RKO (cell line): Measurements from ENCODE around the gene SCAMP1.
A peak's percentile ranks its signal among the peaks of the same experiment; 100 is the strongest.
"Not testable (repeated sequence)": the region's sequence is repeated elsewhere in the genome, so short reads cannot be mapped to it uniquely, and the experiment has no call there.

Source experiments
- DNase-seq: peaks from one replicate; pipeline ENCODE4 v3.0.0-alpha.2; 2016; ENCODE audit warnings: low spot score

Gene SCAMP1

DNA sequence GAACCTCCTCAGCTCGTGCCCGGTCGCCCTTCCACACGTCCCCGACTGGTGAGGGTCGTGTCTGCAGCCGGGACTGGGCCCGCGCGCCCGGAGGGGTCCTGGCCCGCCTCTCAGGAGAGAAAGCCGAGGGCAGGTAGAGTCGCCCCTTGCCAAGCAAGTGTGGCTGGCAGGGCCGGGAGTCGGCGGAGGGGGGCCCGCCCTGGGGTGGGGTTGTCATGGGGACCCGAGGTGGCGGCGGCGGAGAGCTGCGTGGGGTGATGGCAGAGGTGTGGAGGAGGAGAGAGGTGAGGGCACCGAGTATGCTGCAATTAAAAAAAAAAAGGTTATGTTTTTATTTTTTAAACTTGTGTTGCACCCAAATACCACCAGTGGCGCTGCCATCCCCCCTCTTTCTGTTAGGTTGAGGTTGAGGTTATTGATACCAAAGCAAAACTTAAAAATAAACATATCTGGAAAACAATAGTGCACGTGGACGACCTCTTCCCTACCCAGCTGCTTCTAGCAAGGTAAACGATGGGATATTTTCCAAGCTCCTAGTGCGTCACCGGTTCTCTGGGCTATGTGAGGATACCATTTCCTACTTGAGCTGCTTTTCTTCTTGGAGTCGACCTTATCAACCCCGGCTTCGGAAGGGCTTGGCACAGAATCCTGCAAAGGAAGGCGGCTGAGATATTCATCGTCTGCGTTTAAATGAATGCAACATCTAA, 660 bp downstream of the SCAMP1 start:
- DNase-seq: peak; percentile 74

DNA sequence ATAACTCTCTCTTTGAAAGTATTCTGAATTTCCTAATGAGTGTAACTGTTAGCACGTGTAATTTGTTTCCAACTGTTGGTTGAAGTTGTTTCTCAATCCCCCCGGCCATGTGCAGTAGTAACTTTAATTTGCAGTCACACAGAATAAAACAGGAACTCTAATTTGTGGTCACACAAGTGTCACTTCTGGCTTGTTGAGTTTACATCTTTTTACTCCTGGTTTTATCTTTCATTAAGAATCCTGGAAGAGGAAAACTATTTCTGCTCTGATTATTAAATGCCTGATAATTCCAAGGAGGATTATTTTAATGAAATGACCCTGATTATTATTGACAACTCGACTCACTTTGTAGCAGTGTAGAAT, 1.2 kb downstream of the SCAMP1 start:
- no peak for DNase-seq

DNA sequence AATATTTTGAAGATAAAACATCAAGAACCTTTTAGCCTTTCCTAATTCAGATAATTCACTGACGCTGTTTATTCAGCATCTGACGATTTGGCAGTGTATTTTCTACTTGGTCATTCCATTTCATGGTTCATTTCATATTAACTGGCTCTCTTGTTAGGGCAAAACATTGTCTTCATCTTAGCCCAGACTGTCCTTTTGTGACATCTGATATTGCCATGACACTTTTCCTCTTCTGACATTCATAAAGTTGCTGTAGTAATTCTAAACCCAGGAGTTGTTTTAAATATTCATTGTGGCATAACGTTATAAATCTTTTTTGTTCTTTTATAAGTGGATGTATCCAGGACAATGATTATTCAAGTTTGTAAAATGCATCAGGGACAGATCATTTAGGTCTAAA, 1.8 kb downstream of the SCAMP1 start:
- no peak for DNase-seq

DNA sequence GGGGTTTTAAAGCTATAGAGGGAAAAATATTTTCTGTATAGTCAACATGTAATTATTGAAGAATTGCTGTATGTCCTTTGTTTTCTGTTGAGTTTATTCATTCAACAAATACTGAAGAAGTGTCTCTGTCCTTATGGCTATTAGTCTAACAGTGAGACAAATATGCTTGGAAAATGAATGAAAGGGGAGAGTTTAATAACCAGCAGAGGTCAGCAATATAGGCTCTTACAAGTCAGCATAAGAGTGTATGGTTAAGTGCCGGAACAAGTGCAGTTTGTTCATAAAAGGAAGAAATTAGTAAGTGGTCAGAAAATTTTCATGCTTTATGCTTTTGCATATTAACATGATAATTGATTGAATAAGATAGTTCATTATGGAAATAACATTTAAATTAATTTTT, 3.6 kb downstream of the SCAMP1 start:
- peak; percentile 37 for DNase-seq

DNA sequence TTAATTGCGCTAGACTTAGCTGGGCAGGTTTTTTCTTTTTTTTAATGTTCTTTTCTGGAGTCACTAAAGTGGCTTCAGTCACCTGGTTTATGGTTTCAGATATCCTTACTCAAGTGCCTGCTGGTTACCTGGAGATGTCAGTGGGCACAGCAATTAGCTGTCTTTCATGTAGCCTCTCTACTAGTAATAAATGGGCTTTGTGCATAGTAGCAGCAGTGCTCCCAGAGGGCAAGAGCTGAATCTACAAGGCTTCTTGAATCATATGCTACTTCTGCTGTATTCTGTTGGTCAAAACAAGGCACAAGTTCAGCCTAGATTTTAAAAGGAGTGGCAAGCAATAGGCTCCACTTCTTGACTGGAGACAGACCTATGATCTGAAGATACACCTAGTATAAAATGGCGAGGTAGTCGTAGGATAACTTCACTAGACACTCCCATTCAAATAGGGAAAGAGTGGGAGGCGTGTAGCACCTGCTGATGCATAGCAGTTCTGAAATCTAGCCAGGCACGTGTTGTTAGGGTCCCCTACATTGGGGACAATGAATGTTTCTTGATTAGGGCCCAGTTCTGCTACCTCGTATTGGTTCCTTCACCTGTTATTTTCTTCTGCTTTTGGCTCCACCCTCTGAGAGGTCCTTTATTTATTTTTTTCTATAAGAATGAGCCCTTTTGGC, 7.0 kb downstream of the SCAMP1 start:
- DNase-seq: peak; percentile 57

DNA sequence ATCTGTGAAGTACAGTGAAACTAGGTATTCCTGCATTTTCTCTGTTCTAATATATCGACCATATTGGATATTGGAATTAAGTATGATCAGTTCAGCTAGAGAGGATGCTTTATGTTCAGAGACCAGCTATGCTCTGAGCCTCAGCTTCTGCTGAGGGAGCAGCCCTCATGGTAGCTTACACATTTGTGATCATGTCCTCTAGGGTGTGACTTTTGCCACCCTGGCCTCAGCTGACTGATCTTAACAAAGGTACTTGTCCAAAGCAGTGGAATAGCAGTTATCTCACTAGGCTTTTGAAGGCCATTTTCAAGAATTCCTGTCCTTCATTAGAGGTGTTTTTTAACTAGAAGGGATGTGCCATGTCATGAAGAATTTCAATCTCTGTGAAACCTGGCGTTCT, 9.3 kb downstream of the SCAMP1 start:
- DNase-seq: no peak

DNA sequence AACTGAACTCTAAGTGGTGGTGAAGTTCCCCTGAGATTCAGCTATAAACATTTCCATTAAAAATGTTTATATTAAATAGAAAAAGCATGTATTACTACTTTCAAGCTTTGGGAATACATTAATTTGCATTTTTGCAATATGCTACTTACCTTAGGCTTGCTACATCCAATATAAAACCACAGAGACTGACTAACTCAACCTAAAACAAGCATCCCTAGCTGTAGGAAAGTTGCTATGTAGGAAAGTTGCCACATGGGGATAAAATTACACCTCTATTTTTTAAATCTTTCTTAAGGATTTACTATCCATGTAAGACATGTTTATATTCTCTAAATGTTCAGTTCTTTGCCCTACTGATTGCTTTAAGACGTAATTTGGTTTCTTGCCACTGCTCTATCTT, 12.8 kb downstream of the SCAMP1 start:
- no peak for DNase-seq

DNA sequence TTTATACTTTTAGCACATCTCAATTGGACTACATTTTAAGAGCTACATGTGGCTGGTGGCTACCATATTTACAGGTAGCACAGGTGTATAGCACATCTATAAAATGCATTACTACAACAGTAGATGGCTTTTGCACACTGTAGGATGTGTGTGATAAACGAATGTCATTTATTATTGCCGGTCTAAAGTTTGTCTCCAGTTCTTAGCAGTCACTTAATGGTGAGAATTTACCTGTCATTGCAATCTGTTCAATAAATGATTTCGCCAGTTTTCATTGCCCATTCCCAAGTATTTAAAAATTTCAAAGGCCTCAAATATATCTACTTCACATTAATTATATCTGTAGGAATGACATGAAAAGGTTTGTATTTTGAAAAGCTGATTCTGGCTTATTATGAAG, 15.9 kb downstream of the SCAMP1 start:
- no peak for DNase-seq

DNA sequence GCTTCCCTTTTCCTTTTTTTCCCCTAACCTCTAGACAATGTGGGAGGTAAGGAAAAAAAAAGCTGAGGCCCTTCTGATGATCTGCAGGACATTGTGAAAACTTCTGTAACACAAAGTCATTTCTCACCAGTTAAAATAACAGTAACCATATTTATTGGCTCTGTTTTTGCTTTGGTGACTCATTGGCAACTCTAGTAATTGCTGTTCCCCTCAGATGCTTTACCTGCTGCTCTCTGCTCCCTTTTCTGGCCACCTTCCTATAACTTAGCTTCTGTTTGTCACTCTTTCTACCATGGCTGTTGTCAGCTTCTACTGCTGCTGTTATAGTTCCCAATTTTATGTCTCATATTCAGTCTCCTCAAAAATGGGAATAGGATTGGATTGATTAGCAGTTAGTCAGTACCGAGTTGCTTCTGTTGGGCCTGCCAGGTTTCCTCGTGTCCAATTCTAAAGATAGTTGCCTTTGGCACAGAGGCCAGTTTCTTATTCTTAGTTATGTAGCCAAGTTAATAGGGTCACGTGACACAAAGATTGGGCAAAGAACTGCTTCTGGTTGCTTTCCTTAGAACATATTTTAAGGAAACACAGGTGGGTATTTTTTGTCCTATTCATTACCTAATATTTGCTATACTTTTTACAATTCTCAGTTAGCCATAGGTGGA, 16.8 kb downstream of the SCAMP1 start:
- no peak for DNase-seq

DNA sequence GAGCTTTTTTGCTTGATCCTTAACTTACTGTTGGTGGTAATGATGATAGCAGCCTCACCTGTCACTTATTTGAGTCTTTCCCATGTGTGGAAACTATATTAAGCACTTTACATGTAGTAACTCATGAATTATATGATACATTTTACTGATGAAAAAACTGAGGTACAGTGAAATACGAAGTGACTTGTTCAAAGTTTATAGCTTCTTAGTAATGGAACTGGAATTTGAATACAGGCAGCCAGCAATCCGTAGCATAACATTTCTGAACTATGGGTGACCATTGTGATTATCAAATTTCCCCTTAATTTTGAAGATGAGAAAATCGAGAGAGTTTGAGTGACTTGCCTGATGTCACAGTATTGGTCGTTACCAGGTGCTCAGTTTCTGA, 17.3 kb downstream of the SCAMP1 start:
- no peak for DNase-seq

DNA sequence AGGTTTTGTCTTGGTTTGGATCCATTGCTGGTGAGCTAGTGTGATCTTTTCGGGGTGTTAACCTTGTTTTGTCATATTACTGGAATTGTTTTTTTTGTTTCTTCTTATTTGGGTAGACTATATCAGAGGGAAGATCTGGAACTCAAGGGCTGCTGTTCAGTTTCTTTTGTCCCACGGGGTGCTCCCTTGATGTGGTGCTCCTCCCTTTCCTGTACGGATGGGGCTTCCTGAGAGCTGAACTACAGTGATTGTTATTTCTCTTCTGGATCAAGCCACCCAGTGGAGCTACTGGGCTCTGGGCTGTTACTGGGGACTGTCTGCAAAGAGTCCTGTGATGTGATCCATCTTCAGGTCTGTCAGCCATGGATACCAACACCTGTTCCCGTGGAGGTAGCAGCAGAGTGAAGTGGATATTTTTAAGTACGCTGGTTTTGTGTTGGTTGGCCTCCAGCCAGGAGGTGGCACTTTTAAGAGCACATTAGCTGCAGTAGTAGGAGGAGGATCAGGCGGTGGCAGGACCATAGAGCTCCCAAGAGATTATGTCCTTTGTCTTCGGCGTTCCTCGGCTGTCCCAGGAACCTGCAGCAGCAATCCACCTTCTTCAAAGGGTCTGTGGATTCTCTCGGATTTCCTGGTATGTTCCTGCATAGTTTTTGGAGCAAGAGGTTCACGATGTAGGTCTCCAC, 27.2 kb downstream of the SCAMP1 start:
- DNase-seq: no peak

DNA sequence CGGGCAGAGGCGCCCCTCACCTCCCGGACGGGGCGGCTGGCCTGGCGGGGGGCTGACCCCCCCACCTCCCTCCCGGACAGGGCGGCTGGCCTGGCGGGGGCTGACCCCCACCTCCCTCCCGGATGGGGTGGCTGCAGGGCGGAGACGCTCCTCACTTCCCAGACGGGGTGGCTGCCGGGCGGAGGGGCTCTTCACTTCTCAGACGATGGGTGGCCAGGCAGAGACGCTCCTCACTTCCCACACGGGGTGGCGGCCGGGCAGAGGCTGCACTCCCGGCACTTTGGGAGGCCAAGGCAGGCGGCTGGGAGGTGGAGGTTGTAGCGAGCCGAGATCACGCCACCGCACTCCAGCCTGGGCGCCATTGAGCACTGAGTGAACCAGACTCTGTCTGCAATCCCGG, 30.9 kb downstream of the SCAMP1 start:
- DNase-seq: not testable (repeated sequence)

DNA sequence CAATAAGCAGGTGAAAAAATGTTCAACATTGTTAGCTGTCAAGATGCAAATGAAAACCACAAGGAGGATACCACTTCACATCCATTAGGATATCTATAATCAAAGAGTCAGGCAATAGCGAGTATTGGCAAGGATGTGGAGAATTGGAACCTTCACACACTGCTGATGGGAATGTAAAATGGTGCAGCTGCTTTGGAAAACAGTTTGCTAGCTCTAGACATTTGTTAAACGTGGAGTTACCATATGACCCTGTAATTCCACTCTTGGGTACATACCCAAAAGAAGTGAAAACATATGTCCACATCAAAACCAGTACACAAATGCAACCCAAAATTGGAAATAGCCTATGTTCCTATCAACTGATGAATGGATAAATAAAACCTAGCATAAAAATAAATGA, 37.4 kb downstream of the SCAMP1 start:
- no peak for DNase-seq

DNA sequence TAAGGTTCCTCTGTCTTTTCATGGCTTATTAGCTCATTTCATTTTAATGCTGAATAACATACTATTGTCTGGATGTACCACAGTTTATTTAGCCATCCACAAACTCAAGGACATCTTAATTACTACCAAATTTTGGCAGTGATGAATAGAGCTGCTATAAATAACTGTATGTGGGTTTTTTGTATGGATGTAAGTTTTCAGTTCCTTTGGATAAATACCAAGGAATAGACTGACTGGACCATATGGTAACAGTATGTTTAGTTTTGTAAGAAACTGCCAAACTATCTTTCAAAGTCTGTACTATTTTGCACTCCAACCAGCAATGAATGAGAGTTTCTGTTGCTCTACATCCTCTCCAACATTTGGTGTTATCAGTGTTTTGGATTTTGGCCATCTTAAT, 38.7 kb downstream of the SCAMP1 start:
- no peak for DNase-seq

DNA sequence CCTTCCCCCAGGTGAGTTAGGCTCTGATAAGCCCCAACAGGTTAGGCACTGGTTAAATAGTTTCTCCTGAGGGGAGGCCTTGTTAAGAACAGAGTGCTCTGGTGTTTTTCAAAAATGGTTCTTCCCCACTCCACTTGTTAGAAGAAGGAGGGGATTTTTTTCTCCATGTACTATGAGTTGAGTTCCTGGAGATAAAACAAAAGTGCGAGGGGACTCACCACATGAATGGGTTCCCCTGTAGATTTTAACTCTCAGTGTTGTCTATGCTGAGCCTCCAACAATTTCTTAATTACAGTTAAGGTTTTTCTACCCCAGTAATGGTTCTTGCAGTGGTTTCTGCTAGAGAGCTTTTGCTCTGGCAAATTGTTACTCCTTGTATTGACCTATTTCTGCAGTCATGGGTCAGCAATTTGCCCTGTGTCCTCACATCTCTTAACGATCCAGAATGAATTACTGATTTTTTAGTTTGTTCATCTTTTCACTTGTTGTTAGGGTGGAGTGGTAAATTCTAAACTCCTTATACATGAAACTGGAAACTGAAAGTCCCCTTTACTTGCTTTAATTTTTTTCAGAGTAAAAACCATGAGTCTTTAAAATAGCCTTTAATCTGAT, 44.4 kb downstream of the SCAMP1 start:
- DNase-seq: no peak

DNA sequence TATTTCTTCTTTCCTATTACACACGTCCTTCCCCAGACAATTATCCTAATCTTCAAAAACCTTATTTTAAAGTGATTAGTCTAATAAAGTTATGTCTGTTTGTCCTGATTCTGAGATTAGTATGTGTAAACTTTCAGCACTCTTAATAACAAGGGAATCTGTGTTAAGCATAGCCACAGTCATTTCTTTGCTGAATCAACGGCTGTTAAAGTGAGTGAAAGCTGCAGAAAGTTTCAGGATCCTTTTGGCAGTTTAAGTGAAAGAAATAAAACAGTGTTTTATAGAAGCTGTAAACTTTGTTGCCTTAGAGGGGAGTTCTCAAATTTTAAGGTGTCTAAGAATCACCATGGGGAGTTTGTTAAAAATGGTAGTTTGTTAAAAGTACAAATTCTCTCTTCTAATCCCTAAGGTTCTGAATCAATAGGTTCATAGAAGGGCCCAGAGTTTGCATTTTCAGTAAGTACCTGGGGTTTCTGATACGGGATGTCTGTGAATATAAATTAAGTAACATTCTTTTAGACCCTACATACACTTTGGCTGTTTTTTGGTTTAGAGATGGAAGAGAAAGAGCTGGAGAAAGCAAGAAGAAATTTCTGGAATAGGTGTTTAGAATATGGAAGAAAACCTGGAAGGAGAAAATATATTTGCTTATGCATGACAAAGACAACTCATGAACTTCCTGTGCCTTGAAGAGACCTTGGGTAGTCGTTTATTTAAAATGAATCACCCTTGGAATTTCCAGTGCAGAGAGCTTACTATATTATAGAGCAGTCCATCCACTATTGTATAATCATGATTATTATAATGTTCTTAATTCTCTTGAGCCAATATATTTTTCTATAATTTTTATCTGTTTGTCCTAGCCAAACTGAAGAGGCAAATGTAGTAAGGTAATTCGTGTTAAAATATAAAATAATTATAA, 45.7 kb downstream of the SCAMP1 start:
- DNase-seq: peak; percentile 70

DNA sequence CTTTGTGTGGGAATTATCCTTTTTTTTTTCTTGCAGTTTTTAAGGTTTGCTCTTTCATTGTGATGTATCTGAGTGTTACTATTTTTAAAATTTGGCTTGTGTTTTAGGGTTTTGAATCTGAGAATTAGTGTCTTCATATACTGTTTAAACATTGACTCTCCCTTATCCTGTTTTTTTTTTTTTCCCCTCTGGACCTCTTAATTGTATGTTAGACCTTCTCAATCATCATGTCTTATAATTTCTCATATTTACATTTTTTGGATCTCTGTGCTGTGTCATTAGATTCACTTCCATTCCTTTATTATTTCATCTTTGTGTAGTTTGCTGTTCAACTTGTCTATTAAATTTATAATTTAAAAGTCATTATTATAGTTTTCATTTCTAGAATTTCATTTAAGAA, 47.0 kb downstream of the SCAMP1 start:
- no peak for DNase-seq

DNA sequence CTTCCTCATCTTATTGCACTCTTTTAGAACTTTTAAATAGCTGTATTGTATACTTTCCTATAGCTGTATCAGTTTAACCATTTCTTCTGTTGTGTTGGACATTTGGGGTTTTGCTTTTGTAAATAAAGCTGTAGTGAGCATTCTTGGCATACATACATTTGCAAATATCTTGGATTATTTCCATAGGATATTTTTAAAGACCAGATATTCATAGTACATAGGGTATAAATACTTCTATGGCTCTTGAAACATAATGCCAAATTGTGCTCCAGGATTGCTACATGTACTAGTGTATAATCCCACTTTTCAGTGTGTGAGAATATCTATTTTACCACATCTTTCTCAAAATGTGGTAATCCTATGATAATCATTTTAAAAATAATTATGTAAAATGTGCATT, 51.2 kb downstream of the SCAMP1 start:
- DNase-seq: no peak

DNA sequence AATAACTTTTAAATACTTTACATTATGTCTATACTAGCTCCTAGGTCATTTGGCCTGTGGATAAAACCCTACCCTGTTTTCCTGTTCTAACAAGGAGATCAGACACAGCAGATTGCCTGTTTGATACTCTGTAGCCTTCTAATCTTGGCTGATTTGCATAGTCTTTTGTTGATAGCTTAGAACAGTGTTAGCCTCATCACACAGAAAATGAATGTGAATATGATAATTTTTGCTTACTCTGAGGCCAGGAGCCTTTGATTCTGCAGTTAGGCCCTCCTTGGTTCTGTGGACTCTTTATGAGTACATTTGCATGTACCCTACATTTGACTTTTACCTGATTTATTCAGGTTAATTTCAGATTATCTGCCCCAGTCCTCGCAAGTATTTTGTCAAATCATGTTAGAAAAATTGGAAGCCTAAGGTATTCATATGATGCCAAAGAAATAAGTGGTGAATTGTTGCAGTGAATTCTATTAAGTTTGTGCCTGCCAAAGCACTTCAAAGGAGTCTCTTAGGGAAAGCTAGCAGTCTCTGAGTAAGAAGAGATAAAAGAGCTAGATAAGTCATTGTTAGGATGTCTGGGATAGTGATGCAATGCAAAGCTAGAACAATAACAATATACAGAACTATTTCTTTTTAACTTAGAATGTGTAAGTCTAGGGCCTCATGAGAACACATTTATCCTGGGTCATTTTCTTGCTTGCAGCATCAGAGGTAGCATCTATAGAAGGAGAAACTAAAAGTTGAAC, 56.4 kb downstream of the SCAMP1 start:
- DNase-seq: no peak

DNA sequence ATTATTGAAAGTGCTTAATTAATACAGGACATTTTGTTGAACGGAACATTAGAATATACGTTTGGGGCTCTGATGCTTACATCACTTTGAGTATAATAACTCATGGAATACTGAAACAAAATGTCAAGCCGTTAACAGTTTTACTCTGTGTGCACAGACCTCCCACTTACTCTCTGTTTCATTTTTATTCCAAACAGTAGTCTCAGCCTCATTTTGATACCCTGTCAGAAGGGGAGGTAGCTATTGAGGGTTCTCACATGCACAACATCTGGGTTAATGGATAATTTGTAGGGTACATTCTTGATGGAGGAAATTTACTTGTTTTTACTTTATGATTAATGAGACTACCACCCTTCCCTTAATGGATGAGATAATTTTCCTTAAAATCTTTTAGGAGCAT, 59.0 kb downstream of the SCAMP1 start:
- no peak for DNase-seq

DNA sequence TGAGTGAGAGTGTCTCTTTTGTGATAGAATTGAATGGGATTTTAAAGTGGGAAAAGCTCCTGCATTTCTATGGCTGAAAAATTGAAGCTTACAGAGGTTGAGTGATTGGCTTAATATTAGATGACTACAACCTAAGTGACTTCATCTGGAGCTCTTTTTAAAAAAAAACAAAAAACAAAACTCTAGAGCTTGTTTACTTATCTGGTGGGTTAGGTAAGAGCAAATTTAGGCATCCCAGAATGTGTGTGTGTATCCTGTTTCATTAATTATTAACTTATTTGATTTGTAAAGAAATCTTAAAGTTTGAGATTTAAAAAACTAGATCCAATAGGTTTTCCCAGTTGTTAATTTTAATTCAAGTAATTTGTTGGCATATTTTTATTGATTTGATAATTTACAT, 60.1 kb downstream of the SCAMP1 start:
- DNase-seq: no peak
